Stimulated activated naive CD4-positive, alpha-beta T cell (primary cell): ENCODE results near the gene ZFR2.
"Not testable (repeated sequence)": the region's sequence is repeated elsewhere in the genome, so short reads cannot be mapped to it uniquely, and the experiment has no call there.

Experiments used
- DNase-seq, 6 experiments: peaks; one replicate each; lab custom pipeline; 2025; lab: John Stamatoyannopoulos, UW

ZFR2 gene

DNA sequence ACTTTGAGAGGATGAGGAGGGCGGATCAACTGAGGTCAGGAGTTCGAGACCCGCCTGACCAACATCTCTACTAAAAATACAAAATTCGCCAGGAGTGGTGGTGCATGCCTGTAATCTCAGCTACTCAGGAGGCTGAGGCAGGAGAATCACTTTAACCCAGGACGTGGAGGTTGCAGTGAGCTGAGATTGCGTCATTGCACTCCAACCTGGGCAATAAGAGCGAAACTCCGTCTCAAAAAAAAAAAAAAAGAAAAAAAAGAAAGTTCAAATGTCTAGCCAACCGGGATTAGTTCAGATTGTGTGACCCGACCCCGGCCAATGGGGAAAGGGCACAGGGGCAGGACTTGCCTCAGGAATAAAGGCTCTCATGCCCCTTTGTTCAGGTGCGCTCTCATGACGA lies 5.9 kb upstream of the ZFR2 start:
- not testable (repeated sequence) for DNase-seq

DNA sequence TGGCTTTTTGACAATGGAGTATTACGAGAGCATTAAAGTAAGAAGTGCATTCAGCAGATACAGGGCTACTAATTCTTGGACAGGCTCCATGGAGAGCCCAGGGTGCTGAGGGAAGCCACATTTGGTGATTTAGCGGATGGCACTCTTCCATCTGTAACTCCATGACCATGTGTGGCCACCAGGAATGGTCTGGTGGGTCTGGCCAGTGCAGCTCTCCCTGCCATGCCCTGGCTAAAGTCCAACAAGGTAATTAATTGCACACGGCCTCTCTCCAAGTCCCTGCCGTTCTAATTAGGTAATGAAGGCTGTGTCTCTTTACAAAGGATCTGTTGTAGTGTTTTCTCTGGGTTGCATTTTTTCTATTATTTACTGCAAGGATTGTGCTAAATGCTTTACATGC lies 4.3 kb upstream of the ZFR2 start:
- no peak for DNase-seq

DNA sequence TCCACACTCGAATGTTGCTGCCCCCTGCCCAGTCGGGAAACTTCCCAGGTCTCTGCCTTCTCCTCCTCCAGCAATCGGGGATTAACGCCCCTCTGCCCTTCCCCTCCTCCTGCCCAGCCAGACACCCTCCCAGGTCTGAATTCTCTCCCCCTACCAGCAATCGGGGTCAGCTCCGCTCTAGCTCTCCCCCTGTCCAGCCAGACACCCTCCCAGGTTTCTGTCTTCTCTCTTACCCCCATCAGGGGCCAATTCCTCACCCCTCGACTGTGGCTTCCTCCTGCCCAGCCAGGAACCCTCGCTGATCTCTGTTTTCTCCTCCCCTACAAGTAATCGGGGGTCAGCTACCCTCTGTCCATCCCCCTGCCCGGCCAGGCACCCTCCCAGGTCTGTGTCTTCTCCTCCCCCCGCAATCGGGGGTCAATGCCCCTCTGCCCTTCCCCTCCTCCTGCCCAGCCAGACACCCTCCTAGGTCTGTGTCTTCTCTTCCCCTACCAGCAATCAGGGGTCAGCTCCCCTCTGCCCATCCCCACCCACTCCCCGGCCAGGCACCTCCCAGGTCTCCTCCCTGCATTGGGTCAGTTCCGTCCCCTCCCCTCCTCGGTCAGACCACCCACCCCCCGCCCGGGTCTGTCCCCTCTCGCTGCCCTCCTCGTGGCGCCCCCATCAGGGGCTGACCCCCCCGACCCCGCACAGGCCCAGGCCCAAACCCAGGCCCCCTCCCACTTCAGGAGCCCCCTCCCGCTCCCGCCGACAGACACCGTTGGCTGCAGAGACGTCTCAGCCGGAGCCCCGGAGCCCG lies 668 bp downstream of the ZFR2 start:
- DNase-seq = no peak

DNA sequence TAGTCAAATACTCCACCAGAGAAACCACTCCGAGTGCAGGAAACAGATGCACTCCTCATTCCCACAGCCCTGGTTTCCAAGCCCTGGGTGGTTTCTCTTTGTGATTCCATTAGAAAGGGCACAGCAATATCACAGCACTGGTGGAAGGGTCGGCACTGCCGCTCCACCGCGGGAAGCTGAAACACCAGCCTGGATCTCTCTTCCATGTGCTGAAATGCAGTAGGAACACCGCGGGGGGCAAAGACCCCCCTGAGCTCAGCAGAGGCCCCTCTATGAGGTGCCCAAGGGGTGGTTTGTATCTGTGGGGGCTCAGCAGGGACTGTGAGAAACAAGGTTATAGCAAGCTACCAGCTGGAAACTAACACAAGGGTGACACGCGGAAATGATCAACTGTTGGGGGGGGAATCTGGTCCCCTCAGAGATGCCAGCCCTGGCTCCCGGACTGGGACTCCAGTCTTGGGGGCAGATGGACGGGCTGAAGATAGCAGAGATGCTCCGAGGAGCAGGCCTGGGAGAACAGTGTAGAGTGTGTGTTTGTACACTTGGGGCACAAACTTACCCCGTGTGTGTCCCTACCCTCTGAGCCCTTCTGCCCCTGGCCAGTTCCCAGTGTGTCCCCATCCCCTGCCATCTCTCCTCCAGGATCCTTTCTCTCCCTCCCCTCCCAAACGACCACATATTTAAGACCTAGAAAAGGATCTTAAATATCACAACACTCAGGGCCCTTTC lies 1.8 kb downstream of the ZFR2 start:
- no peak for DNase-seq

DNA sequence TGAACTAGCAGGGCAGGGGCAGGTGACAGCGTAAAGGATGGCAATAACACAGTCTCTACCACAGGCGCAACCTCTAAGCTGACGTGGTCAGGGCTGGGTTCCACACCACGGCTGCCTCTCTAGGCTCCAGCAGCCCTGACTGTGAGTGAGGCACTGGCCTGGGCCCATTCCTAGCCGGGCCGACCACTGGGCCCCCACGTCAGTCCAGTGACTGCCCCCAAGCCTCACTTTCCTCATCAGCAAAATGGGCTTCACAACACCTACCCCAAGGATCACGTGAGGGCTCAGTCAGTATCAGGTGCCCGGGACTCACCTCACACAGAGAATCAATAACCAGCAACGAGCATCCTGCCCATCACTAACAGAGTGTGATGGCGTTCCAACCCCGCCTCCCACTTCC lies 5.2 kb downstream of the ZFR2 start:
- no peak for DNase-seq

DNA sequence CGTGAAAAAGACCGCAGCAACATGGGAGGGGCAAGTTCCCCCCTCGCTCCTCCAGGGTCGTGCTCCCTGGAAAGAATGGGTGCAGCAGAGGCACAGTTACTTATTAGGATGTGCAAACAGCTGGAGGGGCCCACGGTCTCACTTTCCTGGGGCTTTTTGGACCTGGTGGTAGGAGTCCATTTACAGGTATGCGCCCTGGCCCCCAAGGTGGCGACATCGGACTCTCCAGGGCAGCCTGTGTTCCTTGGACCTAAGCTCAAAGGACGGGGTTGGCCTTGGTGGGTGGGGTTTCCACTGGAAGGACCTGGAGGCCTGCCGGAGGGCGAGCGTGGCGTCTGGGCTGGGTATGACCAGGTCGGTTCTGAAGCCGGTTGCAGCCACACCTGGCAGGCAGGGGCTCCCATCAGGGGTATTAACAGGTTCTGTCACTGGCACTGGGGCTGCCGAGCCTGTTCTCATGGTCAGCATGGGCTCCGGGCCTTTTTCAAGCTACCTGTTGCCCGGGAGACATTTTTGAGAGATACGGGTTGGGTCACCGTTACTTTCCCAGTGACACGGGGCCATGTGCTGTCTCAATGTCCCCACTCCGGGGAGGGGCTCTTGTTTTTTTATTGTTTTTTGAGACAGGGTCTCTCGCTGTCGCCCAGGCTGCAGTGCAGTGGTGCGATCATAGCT lies 5.9 kb downstream of the ZFR2 start:
- DNase-seq = no peak

DNA sequence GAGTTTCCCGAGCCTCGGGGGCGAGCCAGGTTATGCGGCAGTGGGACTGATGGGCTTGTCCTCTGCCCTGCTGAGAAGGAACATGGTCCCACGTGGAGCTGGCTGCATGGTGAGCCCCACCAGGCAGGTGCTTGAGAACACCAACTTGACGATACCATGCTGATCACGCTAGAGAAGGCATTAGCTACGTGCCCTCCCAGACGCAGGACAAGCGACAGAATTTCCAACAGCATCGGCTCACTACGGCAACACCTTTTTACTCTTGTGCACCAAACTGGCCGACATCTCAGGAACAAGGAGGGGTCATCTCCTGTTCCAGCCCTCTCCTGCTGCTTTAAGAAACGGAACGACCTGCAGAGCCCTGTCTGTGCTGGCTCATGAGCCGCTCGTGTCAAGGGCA lies 8.3 kb downstream of the ZFR2 start:
- DNase-seq = no peak

DNA sequence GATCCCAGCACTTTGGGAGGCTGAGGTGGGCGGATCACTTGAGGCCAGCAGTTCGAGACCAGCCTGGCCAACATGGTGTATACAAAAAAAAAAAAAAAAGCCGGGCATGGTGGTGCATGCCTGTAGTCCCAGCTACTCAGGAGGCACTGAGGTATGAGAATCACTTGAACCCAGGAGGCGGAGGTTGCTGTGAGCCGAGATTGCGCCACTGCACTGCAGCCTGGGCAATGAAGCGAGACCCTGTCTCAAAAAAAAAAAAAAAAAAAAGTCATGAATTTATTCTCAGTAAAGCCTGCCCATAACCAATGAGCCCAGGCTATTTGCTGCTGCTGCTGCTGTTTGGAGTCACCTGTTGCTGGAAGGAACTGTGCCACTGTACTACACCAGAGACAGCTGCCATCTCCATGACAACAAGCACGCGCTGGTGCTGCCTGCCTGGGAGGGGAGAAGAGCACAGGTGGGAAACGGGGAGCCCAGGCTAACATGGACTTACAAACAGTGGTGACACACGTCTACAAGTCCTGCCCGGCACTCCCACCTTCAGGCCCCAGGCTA lies 11.3 kb downstream of the ZFR2 start:
- DNase-seq = no peak

DNA sequence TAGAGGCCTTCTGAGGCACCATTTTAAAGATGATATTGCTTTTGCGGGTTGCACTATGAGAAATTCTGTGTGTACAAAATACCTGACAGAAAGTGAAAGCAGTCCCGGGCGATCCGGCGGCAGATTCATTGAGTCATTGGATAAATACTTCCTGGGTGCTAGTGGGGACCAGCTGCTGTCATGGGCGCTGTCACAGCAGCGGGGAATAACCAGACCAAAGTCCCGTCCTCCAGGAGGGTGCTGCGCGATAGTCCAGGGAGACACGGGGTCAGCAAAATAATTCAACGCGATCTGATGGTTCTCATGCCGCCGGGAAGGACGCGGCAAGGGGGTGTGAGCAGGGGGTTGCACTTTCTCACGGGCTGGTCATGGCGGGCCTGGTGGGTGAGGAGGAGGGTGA lies 13.5 kb downstream of the ZFR2 start:
- DNase-seq = no peak

DNA sequence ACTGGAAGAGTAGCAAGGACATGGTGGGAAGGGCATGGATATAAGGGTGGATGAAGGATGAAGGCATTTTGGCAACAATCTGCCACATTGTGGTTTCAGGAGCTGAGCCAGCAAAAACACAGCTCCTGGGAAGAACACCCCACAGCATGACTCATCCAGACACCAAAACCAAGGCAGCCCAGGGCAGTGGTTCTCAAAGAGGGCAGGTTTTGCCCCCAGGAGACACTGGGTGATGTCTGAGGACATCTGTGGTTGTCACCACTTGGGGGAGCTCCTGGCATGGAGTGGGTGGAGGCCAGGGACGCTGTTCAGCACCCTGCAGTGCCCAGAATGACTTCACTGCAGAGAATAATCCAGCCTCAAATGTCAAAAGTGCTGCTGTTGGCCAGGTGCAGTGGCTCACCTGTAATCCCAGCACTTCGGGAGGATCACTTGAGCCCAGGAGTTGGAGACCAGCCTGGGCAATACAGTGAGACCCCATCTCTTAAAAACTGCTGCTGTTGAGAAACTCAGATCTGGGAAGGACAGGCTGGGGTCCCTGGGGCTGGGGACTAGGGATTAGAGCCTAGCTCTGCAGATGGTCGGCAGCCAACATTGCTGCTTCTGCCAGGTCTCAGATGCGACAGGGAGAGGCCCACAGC lies 16.1 kb downstream of the ZFR2 start:
- DNase-seq = peak in 2 of 6 experiments; percentile 6 to 20

DNA sequence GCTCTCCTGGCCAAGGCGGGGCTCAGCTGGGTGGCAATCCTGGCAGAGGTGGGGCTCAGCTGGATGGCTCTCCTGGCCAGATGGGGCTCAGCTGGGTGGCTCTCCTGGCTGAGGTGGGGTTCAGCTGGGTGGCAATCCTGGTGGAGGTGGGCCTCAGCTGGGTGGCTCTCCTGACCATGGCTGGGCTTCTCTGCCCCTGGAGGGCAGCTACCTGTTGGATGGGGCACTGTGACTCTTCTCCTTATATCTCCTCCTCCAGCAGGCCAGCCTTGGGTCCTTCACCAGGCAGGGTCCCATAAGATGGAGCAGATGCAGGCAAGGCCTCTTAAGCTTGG lies 16.7 kb downstream of the ZFR2 start:
- no peak for DNase-seq

DNA sequence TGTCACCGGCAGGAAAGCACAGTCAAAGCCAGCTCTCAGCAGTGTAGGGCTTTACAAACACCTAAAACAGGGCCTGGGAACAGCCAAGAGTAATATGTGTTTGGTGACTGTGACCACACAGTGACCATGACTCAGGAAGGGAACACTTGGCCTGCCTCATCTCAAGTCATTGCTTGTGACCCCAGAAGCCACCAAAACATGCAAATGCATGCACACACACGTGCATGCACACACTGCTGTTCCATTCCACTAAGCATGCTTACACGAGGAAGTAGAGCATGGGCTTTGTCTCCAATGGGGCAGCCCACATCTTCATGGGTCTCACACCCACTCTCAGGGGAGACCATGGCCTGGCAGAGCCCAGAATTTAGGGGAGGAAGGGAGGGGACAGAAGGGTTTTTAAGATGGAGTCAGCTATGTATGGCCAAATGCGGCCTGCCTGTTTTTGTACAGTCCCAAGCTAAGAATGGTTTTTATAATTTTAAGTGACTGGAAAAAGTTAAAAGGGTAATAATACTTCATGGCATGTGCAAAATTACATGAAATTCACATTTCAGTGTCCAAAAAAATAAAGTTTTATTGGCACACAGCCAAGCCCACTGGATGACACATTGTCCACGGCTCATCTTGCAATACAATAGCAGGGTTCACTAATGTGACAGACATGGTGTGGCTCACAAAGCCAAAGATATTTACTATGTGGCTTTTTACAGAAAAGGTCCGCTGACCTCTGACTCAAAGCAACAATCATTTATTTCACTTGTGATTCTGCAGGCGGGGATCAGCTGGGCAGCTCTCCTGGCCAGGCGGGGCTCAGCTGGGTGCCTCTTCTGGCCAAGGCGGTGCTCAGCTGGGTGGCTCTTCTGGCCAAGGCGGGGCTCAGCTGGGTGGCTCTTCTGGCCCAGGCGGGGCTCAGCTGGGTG lies 17.3 kb downstream of the ZFR2 start:
- no peak for DNase-seq

DNA sequence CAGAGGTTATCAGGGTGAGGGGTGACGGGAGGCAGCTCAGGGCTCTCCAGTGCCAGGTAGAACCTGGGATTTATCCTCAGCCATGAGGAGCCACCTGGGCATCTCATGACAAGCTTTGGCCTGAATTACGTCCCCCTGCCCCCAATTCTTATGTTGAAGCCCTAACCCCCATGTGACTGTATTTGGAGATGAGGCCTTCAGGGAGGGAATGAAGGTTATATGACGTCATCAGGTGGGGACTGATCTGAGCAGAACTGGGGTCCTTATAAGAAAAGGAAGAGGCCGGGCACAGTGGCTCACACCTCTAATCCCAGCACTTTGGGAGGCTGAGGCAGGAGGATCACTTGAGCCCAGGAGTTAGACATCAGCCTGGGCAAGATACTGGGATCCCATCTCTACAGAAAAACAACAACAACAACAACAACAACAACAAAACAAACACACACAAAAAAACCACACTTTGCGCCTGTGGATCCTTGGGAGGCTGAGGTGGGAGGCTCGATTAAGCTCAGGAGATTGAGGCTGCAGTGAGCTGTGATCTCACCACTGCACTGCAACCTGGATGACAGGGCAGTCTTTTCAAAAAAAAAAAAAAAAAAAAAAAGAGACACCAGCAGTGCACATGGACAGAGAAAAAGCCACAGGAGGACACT lies 18.4 kb downstream of the ZFR2 start:
- no peak for DNase-seq

DNA sequence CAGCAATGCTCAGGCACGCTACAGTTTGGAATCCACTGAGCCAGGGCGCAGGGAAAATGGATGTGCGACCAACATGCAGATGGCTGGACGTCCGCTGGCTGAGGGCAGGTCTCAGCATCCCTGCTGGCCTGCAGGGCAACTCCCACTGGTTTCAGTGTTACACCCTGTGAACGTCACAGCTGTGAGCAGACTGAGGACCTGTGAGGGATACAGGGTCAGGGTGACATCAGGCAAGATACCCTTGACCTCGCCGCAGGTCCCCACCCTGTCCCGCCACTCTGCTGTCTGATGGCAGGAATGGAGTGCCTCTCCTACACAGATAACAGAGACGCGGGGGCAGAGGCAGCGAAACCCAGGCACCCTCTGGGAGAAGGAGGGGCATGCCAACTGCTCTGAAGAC lies 19.1 kb downstream of the ZFR2 start:
- DNase-seq = no peak

DNA sequence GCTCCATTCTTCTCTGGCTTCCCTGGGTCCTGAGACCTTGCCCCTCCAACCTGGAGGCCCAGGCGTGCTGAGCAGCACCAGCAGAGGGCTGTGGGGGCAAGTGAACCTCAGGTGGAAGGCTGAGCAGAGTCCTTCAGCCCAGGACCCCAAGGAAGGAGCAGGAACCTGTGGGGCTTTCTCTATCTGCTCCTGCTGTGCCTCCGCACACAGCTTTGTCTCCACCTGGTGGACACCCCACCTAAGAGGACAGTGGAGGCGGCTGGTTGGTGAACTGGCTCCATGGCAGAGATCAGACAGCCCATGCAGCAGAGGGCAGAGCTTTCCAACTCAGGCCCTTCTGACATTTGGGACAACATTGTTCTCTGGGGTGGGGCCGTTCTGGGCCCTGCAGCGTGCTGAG lies 19.7 kb downstream of the ZFR2 start:
- DNase-seq = peak in 4 of 6 experiments; percentile 26 to 35 (median 30)

DNA sequence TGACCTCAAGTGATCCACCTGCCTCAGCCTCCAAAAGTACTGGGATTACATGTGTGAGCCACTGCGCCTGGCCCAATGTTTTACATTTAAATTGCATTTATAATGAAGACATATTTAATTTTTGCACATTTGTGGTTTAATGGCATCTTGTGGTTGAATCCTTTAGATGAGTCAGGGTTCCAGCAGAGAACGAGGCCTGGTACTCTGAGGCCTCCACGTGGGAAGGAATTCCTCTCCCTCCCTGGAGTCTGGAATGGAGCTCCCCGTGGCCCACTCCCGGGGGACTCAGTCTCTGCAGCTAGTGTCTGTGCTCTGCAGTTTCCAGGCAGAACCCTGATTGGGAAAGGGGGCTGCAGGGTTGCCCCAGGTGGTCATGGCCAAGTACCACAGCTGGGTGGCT lies 24.2 kb downstream of the ZFR2 start:
- DNase-seq = no peak

DNA sequence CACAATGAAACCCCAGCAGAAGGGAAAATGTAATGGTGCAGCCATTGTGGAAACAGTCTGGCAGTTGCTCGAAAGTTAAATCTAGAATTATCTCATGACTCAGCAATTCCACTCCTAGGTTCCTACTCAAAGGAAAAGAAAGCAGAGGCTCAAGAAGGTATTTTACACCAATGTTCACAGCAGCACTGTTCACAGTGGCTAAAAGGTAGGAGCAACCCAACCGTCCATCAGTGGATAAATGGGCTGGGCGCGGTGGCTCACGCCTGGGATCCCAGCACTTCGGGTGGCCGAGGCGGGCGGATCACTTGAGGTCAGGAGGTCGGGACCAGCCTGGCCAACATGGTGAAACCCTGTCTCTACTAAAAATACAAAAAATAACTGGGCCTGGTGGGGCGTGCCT lies 25.9 kb downstream of the ZFR2 start:
- DNase-seq = no peak

DNA sequence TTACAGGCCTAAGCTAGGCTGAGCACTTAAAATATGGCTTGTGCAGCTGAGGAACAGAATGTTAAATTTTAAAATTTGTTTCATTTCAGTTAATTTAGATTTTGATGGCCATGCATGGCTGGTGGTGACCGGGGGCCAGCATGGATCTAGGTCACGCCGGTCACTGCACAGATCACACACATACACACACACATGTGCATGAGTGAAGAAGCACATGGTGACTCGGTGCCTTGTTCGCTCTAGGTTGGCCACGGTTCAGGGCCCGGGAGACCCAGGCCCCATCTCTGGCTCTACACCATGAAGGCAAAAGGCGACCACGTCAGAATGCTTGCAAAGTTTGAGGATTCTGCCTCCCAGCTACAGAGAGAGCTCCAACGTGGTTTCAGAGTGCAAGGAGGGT lies 28.0 kb downstream of the ZFR2 start:
- DNase-seq = no peak

DNA sequence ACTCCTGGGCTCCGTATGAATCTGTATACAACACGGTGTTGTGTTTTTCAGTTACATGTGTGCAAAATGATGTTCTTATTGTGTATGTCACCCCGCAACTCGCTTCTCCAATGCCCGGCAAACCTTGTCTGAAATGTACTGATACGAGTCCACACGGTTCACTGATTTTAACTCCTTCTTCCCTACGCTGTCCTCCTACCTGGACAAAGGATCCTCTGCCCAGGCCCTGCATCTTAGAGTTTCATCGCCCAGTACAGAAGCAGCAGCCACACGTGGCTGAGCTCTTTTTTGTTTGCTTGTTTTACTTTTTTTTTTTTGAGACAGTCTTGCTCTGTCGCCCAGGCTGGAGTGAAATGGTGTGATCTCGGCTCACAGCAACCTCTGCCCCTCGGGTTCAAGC lies 28.9 kb downstream of the ZFR2 start:
- no peak for DNase-seq

DNA sequence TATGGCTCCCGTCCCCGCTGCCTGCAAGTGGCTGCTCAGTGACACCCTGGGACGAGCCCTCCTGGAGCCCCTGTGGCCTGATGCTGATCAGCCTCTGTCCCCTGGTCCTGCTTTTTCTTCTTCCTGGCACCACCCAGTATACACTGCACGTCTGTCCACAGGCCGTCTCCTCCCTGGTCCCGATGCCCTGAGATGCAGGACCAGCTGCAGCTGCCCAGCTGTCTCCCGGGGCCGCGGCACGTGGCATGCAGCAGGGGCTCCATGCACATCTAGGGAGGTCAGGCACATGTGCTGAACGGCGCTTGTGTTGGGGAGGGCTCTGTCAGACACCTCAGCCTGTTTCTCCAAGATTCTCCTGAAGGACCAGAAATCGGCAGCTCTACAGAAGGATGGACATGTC lies 30.2 kb downstream of the ZFR2 start:
- DNase-seq = no peak

DNA sequence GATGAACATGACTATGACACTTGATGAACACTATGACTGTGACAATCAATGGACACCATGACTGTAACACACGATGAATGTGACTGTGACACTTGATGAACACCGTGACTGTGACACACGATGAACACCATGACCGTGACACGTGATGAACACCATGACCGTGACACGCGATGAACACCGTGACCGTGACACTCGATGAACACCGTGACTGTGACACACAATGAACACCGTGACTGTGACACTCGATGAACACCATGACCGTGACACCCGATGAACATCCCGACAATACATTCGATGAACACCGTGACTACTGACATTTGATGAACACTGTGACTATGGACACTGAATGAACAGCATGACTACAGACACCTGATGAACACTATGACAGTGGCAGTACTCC lies 30.9 kb downstream of the ZFR2 start:
- DNase-seq = no peak
